GM21447 (cell line): ENCODE results near the gene UBXN1.

Experiments used
- ATAC-seq: cut with Tn5 transposase; IDR thresholded peaks from one replicate; pipeline ENCODE4 v1.9.1; 2021; ENCODE audit not compliant: unreplicated experiment

Gene UBXN1, protein sequence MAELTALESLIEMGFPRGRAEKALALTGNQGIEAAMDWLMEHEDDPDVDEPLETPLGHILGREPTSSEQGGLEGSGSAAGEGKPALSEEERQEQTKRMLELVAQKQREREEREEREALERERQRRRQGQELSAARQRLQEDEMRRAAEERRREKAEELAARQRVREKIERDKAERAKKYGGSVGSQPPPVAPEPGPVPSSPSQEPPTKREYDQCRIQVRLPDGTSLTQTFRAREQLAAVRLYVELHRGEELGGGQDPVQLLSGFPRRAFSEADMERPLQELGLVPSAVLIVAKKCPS

DNA sequence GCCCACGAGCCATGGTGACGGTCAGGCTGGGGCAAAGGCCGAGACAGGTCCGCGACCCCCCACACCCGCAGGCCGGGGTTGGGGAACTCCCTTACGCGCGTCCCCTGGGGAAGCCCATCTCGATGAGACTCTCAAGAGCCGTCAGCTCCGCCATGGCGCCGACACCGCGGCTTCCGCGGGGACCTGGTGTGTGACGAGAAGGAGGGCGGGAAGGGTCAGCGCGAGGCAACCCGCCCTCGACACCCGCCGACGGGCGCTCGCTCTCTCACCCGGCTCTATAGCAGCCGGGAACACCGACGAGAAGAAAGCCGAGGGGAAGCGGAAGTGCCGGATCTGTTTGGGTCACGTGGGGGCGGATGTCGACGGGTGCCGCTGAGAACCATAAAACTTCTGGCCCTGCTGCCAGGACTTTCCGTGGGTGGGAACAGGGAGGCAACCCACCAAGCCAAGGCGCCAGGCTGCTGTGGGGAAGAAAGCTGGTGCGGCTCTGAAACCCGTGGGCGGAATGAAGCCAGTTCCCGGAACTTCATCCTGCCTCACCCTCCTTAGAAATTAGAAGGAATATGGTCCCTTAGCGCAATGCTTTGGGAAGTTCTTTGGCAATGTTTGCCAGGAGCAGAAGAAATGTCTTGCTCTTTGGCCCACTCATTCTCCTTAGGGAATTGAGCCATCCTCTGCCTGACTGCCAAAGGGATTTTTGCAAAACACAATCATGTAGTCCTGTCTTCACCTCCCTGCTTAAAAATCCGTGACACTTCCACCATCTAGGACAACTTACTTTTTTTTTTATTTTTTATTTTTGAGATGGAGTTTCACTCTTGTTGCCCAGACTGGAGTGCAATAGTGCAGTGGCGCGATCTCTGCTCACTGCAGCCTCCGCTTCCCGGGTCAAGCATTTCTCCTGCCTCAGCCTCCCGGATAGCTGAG, at the start of gene UBXN1:
TSS of gene UBXN1 (minus strand) at position 304 of the 927 bp plus-strand sequence. CDS start at position 154, 150 bp downstream.
- ATAC-seq = peak; percentile 71

DNA sequence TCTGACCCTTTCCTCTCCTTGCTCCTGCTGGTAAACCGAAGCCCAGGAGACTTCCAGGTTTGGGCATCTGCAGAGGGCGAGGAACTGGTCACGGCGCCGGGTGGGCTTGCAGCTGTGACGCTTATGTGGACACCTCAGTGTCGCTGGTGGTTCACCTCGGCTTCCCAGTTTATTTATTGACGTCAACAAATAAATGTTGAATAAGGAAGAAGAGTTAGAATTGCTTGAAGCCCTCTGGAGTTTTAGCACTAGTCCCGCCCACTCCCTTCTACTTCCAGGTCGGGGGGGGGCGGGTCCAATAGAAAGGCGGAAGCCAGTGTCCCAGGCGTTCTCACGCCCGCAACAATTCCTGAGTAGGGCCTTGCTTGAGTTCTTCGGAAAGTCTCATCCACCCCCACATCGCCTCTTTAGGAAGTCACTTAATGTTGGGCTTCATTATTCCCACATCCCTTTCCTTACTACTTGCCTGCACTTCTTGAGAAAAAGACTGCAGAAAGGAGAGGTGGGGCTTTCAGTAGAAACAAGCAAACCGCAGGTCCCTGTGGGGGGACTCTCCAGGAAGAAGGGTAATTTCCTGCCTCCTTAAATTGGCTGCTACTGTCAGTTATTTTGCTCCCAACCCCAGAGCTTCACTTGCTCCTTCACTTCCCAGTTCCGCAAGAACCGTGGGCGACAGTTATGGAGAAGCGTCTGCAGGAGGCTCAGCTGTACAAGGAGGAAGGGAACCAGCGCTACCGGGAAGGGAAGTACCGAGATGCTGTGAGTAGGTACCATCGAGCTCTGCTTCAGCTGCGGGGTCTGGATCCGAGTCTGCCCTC, 49.5 kb upstream of the UBXN1 start, which contains the start of gene TTC9C:
TSS of gene TTC9C (plus strand) at position 316 of the 818 bp plus-strand sequence. CDS start at position 679, 363 bp downstream.
- ATAC-seq = peak; percentile 20

DNA sequence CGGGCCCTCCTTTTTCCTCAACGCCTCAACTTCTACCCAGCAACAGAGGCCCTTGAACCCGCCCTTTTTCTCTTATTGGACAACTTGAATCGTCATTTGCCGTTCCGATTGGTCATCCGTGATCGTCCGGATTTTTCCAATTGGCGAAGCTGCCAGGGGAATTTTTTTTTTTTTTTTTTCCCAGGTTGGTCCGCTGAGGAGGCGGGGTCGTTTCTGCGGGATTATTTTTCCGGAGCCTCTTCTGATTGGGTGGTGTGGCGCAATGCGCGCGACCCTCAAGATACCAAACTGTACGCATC, 48.9 kb upstream of the UBXN1 start:
- peak; percentile 52 for ATAC-seq

DNA sequence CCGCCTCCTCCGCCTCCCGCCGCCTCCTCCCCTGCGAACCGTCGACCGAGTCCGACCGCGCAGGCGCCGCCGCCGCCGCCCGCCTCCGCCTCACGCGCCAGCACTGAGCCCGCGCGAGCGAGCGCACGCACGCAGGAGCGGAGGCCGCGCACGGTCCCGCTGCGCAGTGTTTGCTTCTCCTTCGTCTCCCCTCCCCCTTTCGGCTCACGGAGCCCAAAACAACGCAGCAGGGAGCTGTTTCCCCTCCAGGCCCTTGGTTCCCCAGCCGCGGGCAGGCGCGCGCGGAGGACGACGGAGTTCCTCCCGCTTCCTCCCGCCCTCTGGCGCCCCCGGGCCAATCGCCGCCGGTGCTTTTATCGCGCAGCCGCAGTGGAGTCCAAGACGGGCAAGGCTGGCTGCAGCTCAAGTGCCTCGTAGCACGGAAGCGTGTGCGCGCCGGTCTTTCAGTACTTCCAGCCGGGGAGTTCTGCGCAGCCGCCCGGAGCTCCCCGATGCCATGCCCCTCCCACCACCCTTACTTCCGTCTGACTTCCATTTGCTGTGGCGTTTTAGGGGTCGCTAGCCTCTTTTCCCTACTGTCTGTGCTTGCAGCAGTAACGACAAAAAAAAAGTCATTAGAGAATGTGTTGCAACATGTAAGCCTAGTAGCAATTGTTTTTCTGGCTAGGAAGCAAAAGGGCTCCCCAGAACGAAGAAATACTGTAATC, 48.4 kb upstream of the UBXN1 start, which contains the start of gene HNRNPUL2:
TSS of gene HNRNPUL2 (minus strand) at position 293 of the 707 bp plus-strand sequence. CDS start 301 bp downstream, outside the sequence.
- peak; percentile 59 for ATAC-seq

GRCh38 chr11:62726915-62727164, 48.0 kb upstream of the UBXN1 start:
- ATAC-seq = no peak

DNA sequence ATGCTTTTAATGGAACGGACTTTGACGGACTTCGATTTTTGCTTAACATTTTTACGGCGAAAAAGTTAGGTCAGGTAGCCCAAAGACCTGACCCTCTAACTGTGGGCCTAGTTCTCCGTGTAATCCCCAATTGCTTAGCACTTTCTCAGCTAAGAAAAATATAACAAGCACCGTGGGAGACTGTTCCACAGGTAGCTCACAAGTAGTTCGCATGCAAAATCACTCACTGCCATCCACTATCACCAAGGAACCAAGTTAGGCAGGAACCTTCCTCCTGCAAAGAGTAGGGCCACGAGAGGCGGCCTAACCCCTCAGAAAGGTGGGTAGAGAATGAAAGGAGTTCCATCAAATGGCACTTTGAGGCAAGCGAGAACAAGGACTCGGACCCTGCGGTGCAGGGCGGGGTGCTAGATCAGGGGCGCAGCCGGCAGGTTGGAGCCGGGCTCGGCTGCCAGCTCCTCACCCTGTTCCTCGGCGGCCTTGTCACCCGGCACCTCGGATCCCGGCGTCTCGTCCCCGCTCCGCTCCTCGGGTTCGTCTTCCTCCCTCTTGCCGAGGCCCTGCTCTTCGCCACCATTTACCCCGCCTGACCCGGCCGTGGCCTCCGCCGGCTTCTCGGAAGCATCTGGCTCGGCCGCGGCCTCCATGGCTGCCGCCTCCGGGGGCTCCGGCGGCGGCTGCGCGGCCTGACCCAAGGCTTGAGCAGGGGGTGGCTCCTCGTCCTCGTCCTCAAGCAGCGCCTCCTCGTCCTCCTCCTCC, 47.5 kb upstream of the UBXN1 start:
- no peak for ATAC-seq

DNA sequence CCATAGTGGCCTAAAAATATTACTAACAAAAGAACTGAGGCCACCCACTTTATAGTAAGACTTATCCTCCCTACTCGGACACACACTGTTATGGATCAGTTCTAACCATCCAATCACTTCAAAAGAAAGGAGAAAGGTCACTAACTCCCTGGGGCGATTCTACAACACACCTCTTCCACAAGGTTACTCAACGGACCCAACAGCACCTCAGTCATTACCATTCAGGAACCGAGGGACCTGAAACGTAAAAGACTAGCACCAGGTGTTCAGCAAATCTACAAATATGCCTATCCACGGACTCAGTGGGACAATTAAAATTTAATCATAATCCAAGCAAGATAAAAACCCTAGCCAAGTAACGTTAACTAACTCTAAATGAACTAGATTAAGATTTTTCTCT, 46.8 kb upstream of the UBXN1 start:
- ATAC-seq = no peak

DNA sequence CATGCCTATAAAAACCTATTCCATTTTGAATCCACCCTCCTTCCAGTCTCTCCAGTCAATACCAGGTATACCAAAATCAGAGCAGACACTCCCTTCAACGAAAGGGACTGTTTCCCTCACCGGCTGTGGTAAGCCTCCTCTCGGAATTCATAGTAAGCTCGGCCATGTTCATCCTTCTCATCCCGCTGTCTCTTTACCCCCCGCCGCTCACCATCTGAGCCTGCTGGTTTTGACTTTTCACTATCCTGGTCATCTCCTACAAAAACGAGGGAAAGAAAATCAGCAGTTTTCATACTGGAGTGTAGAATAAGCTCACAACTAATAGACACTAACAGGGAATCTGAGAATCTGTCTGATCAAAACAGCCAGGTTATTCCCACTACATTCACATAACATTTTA, 45.3 kb upstream of the UBXN1 start:
- ATAC-seq = no peak

DNA sequence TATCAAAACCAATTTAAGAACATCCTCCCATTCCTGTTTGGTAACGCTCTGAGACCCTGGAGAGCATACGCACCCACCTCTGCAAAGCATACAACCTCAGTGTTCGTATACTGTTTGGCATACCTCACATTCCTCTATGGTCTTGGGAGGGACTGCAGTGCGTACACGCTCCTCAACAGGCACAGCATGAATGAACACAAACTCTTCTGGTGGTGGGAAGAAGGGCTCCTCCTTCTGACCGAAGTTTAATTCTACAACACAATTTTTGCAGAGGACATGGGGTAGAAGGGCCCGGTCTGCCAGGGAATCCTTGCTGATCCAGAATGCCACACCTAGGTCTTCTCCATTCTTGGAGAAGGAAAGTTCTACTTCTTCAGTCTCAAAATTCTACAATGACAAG, 43.1 kb upstream of the UBXN1 start:
- ATAC-seq = no peak

GRCh38 chr11:62719302-62719978, 40.6 kb upstream of the UBXN1 start:
- ATAC-seq = no peak

DNA sequence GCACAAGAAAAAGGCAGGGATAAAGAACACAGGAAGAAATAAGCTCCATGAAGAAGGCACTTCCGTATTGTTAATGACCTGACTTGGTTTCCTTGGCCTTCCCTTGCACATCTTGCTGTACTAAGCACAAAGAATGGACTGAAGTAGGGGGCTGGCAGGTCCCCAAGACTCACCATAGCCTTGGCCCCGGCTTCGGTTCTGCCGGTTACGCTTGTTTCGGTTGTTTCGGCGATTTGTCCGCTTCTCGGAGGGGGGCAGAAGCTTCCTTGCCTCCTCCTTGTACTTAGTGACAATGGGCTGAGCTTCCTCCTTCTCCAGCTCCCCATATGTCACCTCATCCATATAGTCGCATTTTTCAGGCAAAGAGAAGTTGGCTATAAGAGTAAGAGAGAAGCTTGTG, 37.9 kb upstream of the UBXN1 start:
- no peak for ATAC-seq

GRCh38 chr11:62716206-62716605, 37.3 kb upstream of the UBXN1 start:
- ATAC-seq = no peak

DNA sequence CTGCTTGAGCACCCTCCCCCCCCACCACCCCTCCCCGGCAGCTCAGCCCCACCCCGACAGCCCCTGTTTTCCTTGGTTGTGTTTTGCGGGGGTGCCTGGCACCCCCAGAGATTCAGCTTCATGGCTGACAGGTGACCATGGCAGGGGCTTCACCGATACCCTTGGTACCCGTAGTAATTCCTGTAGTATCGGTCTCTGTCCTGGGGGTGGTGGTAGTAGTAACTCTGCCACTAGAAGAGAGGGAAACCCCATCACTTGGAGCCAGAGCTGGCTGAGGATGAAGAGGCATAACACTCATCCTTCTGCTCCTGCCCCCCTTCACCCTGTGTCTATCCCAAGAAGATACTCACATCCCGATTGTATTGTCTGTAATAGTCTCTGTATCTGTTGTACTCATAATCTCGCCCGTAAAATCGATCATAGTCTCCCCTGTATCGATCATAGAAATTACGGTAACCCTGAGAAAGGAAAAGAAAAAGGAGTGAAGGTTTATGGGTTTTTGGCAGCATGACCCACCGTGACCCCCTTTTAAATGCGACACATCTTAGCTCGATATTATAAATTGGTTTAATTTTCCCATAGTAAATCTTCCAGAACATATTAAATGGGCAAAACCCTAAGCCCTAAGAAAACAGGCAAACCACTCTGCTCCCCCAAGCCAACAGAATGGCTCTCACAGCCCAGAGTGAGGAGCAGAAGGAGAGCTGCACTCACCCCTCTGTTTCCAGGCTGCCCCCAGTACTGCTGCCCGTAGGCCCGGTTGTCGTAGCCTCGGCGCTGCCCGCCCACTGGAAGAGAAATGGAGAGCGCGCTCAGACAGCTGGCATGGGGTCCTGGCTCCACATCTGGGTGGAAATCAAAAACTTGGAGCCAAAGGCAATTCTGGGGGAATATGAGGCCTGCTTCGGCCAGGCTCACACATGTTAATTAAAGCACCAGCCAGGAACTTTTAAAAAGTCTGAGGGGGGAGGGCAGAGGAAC, 36.6 kb upstream of the UBXN1 start:
- no peak for ATAC-seq

- no peak for ATAC-seq
Measured at GRCh38 chr11:62713343-62713742, 34.5 kb upstream of the UBXN1 start.

GRCh38 chr11:62712861-62713260, 34.0 kb upstream of the UBXN1 start:
- ATAC-seq = no peak

DNA sequence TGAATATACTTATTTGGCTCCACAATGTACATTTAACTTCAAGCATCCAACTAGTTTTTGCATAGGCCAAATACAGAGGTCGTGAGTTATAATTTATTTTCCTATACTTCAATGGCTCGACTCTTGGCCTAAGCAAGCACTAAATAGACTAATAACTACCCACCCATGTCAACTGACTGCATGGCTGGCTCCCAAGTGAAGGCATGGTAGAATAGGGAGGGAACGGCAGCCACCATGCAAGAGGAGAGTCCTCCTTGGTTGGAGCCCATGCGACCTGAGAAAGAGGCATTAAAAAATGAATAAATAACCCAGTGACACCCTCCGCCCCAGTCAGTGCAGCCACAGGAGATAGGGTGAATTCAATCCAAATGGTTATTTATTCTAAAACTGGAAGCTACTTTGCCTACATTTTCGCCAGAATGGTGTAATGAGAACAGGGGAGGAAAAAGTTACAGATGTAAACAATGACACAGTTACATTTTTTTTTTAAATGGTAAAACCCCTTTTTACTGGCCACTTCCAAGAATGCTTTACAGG, 33.5 kb upstream of the UBXN1 start:
- ATAC-seq = no peak

GRCh38 chr11:62710001-62710345, 31.1 kb upstream of the UBXN1 start:
- no peak for ATAC-seq
